Body of pancreas (tissue), 4 donors: ENCODE measurements around the gene CALCOCO2. TPM values are rescaled to one million over a fixed set of nuclear protein-coding genes. Genes with fewer than 3 reads are reported as not detected.

ENCODE experiments used
- ATAC-seq: fragments of 150-250 bp; one replicate; pipeline ENCODE4 v1.9.1; 2016
- DNase-seq, 4 donors: peaks; one replicate each; pipeline ENCODE4 v3.0.0-alpha.2; 2019
- H3K27ac ChIP-seq, 4 donors: fragments of 200-600 bp; sonication (generic); 1 replicate in 3 of 4; 2 replicates in 1 of 4; pipeline versions ENCODE4 v1.5.1 to v1.6.1; 2016 to 2019; ENCODE audit warnings: mild to moderate bottlenecking in 1 of 4, mixed read lengths in 1 of 4, moderate library complexity in 1 of 4
- H3K27me3 ChIP-seq, 2 donors: fragments of 200-600 bp; sonication (generic); one replicate each; pipeline ENCODE4 v1.6.0; 2016; ENCODE audit warnings: mild to moderate bottlenecking in 1 of 2
- H3K36me3 ChIP-seq, 2 donors: fragments of 200-600 bp; sonication (generic); replicated peaks in 1 of 2; 2 replicates each; pipeline ENCODE4 v1.5.1; 2016; ENCODE audit warnings: low read depth in 2 of 2; ENCODE audit not compliant: insufficient read depth in 1 of 2
- H3K4me1 ChIP-seq: fragments of 200-600 bp; sonication (generic); one replicate; pipeline ENCODE4 v1.6.0; 2016
- H3K4me3 ChIP-seq, 2 donors: fragments of 200-600 bp; sonication (generic); 1 replicate in 1 of 2; 2 replicates in 1 of 2; pipeline ENCODE4 v1.5.1; 2016 to 2019
- H3K9me3 ChIP-seq, 3 donors: fragments of 200-600 bp; sonication (generic); 1 replicate in 2 of 3; 2 replicates in 1 of 3; pipeline ENCODE4 v1.5.1; 2016
- POLR2A ChIP-seq, 3 donors: fragments of 450-650 bp; IDR thresholded peaks; one replicate each; pipeline ENCODE4 v1.6.1; 2016; ENCODE audit warnings: antibody characterized with exemption in 3 of 3, mild to moderate bottlenecking in 2 of 3
- WGBS, 2 donors: methylation state at CpG; one replicate each; pipeline ENCODE4 v1.1.5; 2017; 5-methylcytosine and 5-hydroxymethylcytosine counted together
- intact Hi-C: fragments of 100-400 bp; cut with DNase I; formaldehyde crosslinking; loops from one replicate; pipeline ENCODE4 v1.15.1; 2023
- total RNA-seq, 2 donors: library from RNA; depleted of rRNA; stranded (reverse); fragments of >200 nt; gene quantifications; one replicate each; pipeline ENCODE4 v1.1.0, GENCODE V29; 2016
- TF ChIP-seq, protein P1 (sequence below), 7 experiments: fragments of 450-650 bp in 4 of 7; fragments of 200-600 bp in 3 of 7; sonication (generic) in 3 of 7; IDR thresholded peaks; one replicate each; pipeline ENCODE4 v1.5.1; 2016 to 2019; ENCODE audit warnings: antibody characterized with exemption in 7 of 7

The CALCOCO2 gene
- total RNA-seq, 2 donors from 2014 or later, result 62.8 to 69.9 TPM

DNA sequence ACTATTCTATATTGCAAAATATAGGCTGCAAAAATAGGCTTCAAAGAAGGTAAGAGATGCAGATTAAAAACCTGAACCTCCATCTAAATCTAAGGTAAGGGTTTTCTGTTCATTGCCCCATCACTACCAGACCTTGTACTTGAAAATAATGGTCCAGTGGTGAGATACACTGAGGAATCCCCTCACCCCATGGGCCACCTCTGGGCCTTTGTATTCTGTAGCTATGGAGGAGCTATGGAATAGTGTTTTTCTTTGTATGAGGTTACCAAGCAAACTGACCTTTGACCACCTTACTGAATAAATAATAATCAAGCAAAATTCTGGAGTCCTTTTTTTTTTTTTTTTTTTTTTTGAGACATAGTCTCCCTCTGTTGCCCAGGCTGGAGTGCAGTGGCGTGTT, 72.6 kb downstream of the CALCOCO2 start:
- H3K36me3 ChIP-seq, result no peaks in the 10 kb centered on the region
- H3K27me3 ChIP-seq, result no peaks in the 10 kb centered on the region
- DNase-seq (no peak), ATAC-seq (no peak)
- WGBS, 2 donors, result 75 to 88% methylated on average over 1 of the region's 1 CpG
- TF ChIP-seq, protein P1, sequence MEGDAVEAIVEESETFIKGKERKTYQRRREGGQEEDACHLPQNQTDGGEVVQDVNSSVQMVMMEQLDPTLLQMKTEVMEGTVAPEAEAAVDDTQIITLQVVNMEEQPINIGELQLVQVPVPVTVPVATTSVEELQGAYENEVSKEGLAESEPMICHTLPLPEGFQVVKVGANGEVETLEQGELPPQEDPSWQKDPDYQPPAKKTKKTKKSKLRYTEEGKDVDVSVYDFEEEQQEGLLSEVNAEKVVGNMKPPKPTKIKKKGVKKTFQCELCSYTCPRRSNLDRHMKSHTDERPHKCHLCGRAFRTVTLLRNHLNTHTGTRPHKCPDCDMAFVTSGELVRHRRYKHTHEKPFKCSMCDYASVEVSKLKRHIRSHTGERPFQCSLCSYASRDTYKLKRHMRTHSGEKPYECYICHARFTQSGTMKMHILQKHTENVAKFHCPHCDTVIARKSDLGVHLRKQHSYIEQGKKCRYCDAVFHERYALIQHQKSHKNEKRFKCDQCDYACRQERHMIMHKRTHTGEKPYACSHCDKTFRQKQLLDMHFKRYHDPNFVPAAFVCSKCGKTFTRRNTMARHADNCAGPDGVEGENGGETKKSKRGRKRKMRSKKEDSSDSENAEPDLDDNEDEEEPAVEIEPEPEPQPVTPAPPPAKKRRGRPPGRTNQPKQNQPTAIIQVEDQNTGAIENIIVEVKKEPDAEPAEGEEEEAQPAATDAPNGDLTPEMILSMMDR (IDR thresholded peaks at IDR 0.05), result no peak
- TF ChIP-seq POLR2A (IDR thresholded peaks at IDR 0.05), result no peak
- H3K27ac ChIP-seq, result no peak overlapping the region
- peaks cover 6% of the 10 kb centered on the region for H3K4me1 ChIP-seq
- intact Hi-C loops, result no loop called here
- H3K4me3 ChIP-seq, result no peak overlapping the region
- no peaks in the 10 kb centered on the region for H3K9me3 ChIP-seq

DNA sequence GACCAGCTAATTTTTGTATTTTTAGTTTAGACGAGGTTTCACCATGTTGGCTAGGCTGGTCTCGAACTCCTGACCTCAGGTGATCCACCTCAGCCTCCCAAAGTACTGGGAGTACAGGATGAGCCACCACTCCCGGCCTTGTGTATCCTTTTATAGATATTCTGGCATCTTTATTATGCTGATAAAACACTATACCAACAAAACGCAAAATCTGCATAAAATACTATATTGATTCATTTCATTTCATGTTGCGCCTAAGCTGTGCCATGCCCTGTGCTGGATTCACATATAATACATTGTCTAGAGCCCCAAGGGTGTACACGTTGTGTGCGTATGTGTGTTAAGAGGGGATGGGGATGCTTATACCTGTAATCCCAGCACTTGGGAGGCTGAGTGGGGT, 73.6 kb downstream of the CALCOCO2 start:
- H3K4me1 ChIP-seq, result peaks cover 10% of the 10 kb centered on the region
- TF ChIP-seq, protein P1 (IDR thresholded peaks at IDR 0.05), result no peak
- no peak for TF ChIP-seq POLR2A (IDR thresholded peaks at IDR 0.05)
- ATAC-seq (no peak), DNase-seq (no peak)
- 82 to 85% methylated on average over 7 of the region's 7 CpGs for WGBS, 2 donors
- no peak overlapping the region for H3K27ac ChIP-seq
- intact Hi-C loops, result no loop called here
- no peak overlapping the region for H3K4me3 ChIP-seq
- H3K9me3 ChIP-seq, result no peaks in the 10 kb centered on the region
- no peaks in the 10 kb centered on the region for H3K36me3 ChIP-seq
- no peaks in the 10 kb centered on the region for H3K27me3 ChIP-seq

DNA sequence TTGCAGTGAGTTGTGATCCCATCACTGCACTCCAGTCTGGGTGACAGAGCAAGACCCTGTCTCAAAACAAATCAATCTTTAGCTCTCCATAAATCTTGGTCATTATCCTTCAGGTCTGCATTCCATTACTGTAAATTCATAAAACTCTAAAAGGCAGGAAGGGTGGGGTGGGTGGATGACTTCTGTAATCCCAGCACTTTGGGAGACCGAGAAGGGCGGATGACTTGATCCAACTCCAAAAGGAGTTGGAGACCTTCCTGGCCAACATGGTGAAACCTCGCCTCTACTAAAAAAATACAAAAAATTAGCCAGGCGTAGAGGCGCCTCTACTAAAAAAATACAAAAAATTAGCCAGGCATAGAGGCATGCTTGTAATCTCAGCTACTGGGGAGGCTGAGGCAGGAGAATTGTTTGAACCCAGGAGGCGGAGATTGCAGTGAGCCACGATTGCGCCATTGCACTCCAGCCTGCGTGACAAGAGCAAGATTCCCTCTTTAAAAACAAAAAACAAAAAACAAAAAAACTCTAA, 75.2 kb downstream of the CALCOCO2 start:
- Histone ChIP-seq H3K9me3 (no peaks in the 10 kb centered on the region), H3K27me3 (no peaks in the 10 kb centered on the region), H3K27ac (no peak overlapping the region), H3K4me3 (no peak overlapping the region), H3K36me3 (no peaks in the 10 kb centered on the region), H3K4me1 (peaks cover 26% of the 10 kb centered on the region)
- intact Hi-C loops, result no loop called here
- TF ChIP-seq, protein P1 (IDR thresholded peaks at IDR 0.05), result no peak
- TF ChIP-seq POLR2A (IDR thresholded peaks at IDR 0.05), result no peak
- ATAC-seq (no peak), DNase-seq (no peak)
- 80 to 86% methylated on average over 9 of the region's 9 CpGs for WGBS, 2 donors

DNA sequence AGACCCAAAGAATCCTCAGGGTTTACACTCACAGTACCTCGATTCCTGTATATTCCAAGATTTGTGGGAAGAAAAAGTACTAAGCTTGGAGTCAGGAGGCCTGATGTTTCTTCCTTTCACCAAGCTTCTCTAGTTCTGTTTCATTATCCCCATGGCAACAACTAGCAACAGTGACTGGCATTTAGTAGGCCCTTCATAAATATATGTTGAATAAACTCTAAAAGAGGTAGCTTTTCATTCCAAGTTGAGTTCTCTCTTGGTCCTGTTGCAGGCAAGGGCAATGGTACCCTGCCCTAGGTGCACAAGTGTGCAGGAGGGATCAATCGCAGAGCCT, 76.8 kb downstream of the CALCOCO2 start:
- no peaks in the 10 kb centered on the region for H3K36me3 ChIP-seq
- H3K4me1 ChIP-seq, result peaks cover 30% of the 10 kb centered on the region
- intact Hi-C loops, result no loop called here
- H3K27ac ChIP-seq, result peak overlapping the region; percentile 68 to 88 (median 82)
- peak overlapping the region in 1 of 2 donors; percentile 77 for H3K4me3 ChIP-seq
- DNase-seq (no peak), ATAC-seq (no peak)
- no peak for TF ChIP-seq POLR2A (IDR thresholded peaks at IDR 0.05)
- TF ChIP-seq, protein P1 (IDR thresholded peaks at IDR 0.05), result no peak
- no peaks in the 10 kb centered on the region for H3K9me3 ChIP-seq
- WGBS, 2 donors, result 47 to 48% methylated on average over 2 of the region's 2 CpGs
- H3K27me3 ChIP-seq, result no peaks in the 10 kb centered on the region
